ENCODE data around the gene EPHB1.

Gene EPHB1

DNA sequence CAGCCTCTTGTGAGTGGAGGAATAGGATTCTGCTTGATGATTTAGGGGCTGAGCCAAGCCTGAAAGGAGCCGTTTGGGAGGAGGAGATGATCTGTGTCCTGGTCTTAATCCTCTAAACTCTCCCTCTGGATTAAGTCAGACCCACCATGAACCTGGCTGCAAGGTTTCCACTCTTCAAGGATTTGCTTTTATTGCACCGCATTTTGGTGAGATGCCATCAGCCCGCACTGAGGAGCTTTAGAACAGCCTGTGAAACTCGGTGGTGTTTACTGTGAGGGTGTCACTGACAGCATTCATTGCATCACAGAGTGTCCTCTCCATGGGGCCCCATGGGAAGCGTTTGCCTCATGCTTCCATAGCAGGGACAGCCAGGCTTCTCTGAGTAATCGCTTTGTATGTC, 59.2 kb downstream of the EPHB1 start:
- DNase-seq = no peak

DNA sequence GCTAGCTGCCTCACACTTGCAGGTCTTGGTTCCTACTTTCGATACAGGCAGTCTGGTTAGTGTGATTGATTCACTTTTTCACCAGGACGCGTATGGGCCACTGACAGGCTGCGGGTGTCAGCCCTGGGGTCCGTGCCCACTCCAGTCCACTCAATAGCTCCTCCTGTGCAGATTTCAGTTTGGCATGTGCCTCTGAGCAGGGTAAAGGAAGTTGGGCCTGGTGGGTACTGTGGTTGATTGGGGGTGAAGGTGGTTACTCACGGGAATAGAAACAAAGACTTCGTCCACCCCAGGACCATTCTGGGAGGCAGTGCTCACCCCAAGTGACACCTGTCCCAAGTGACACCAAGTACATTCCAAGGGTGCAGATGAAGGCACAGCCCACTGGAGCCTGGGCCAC, 62.3 kb downstream of the EPHB1 start:
- DNase-seq = no peak

DNA sequence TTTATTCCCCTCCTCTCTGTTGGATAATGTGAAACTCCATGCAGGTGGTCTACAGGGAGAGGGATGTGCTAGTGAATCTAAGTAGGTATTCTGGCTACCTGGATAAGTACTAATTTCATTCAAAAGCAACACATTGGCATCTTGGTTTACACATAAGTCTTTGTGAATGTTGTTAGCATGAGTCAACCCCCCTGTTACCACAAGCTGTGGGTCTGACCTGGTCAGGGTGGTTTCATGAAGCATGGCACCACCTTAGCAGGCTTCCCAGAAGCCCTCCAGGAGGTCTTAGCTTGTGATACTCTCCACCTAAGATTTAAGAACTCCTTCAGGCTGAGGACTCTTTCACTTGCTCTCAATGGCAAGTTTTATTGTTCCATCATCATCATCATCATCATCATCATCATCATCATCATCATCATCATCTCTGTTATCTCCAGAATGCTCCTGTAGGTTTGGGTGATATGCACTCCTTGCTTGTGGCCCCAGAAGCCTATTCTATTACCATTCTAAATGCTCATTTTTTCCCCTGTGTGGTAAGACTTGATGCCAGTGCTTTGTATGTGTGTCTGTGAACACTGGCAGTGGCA, 62.8 kb downstream of the EPHB1 start:
- peak; percentile 44 for DNase-seq

DNA sequence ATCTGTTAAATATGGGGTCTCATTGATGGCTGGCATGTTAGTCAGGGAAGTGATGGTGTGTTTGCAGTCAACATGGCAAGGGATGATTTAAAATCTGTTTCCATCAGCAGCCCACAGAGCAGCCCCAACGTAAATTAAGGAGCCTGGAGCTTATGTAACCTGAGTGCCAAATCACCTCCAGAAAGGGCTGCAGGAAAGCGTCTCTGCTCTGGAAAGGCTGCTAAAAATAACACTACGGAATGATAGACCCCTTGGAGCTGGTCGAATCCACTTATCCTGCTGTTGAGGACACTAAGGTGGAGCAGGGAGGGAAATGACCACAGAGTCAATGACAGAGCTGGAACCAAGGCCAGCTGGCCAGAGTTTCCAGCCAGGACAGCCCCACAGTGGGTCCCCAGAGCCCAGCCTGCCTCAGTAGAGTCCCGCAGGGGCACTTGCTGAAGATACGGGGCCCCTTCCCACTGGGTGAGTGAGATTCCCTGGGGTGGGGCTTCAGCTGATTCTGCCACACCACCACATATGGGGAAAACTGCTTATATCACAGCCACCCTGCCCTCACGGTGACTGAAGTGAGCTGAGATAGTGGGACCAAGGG, 63.5 kb downstream of the EPHB1 start:
- no peak for DNase-seq

DNA sequence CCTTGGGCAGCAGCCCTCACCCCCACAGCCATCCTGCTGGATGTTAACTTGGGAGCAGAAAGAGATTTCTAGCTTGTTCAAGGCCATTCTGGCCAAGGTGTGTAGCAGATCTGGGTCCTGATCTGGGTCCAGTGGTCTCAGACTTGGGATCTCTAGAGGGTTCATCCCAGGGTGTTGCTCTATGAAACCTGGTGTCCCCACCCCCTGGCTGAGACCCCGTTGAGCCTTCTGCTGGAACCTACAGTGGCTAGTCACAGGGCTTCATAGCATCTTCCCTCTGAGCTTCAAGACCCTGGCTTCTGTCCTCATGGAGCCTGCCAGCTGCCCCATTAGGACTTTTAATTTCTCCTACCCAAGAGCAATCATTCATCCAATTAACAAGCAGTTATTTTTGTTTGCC, 64.3 kb downstream of the EPHB1 start:
- DNase-seq = no peak

DNA sequence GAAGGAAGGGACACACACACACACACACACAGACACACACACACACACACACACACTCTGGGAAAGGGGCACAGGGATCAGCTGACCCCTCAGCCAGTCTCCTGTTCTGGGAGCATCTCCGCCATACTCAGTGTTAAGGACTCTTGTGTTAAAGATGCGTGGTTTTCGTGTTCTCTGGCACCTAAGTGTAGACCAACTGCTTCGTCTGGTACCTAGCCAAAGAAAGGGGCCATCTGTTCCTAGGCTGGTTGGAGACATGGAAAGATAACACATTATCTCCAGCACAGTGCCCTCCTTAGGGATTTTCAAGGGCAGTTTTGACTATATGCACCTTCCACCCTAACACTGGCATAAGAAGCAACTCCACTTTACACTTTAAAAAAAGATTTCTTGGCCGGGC, 65.1 kb downstream of the EPHB1 start:
- no peak for DNase-seq

DNA sequence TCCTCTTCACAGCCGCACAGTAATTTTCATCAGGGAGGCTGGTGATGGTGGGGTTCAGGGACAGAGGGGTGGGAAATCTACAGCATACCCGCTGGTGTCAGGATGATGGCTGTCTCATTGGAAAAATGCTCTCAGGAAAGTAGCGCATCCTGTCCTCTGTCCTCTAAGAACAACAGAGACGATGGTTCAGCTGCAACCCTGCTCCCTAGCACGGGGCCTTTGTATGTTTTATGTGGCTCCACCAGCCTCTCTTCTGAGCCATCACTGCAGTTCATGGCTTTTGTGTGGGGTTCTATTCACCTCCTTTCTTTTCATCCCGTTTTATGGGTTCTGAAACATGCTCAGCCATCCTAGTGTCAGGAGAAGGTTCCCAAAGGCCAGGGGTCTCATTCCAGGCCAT, 68.9 kb downstream of the EPHB1 start:
- no peak for DNase-seq

DNA sequence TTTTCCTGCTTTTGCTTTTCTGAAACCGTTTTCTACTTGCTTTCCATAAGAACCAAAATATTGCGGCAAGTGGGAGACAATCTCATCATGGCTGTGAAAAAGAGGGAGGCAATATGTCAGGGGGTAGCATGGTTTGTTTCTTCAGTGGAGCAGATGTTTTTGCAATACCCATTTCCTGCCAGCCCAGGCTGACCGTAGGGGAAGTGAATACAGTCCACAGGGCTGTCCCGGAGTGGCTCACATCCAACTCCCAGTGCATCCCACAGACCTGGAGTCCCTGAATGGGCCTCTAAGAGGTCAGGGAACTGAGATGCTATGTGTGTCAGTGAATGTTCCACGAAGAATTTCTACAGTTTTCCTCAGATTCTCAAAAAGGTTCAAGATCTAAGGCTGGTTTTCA, 69.6 kb downstream of the EPHB1 start:
- DNase-seq = no peak

DNA sequence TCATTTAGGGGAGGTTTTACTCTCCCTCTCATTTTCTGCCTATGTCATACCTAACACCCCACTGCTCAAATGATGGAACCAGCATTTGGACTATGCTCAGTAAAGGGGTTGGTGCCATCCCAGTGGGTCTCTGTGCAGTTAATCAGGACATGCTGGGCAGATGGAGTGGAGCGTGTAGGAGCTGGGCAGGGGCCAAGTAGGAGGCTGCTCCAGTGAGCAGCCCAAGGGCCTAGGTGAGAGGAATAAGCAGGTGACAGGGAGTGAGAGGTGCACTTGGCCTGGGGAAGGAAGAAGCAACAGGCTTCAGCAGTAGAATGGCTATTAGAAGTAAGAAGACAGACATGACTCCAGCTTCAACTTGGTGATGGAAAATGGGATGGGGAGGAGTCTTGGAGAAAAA, 72.2 kb downstream of the EPHB1 start:
- no peak for DNase-seq

DNA sequence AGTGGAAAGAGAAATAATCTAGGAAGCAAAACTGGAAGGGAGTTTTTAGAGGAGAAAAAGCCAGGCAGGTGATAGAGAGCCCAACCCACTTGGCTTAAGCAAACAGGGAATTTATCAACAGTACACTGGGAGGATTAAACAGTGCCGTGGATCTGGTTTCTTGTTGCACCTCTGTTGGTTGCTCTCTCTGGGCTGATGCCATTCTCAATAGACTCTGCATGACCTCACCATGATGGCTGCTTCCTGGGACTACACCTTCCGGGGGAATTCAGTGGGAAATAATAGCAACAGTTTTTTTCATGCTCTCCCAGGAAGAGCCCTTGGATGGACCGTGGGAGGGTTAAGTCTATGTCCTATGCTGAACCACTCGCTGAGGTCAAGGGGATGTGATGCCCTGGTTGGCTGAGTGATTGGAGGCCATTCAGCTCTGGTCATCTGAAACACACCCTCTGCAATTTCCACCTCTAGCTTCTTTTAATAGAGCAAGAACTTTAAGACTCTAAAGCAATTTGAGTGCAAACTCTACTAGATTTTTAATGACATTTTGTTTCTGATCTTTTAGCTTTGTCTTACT, 74.2 kb downstream of the EPHB1 start:
- DNase-seq = no peak

DNA sequence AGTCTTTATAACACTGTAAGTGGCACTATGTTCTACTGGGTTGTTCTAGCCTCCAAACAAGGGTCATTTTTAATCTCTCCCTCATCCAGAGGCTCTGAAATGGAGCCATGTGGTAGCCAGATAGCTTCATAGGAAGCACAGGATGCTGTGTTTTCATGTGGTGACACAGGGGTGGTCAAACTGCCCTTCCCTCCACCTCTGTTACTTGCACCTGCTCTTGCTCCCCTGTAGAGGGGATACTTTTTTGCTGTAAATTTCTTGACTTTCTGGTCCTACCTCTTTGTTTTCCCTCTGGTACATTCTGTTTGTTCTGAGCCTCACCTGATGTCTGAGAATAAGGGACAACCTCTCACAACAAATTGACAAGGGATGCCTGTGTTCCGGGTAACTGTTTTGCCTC, 76.8 kb downstream of the EPHB1 start:
- no peak for DNase-seq

DNA sequence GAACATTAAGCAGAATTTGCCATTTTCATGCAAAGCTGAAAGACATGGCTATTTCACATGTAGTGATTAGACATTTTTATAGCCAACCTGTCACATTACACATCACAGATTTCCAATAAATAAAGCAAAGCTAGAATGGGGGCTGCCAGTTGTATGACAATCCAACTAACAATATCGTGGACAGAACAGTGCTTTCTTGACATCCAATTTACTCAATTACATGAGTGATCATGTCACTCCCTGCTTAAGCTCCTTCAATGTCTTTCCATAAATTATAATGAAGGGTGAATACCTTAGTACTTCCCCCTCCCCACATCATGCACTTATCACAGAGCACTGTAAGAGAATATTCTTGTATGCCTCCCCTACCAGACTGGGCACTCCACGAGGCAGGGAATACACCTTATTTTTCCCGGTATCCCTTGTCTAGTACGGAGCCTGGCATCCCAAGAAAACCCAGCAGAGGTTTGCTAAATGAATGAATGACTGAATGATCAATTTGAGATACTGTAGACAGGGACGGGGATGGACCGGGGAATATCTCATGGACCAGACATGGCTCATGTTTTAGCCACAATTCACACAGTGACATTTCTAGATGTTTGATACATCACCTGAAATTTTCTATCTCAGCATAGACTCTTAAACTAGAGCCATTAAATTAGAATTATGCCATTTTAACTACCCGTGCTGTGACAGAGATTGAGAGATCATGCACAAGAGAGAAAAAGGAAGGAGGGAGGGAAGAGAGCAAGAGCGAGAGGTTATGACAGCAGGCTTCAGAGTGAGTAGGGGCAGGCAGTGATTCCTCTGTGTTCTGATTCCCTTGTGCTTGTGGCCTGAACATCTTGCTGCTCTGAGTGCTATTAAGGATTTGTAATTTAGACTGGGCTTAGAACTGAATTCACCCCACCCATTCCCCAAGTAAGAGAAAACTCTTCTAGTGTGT, 77.7 kb downstream of the EPHB1 start:
- DNase-seq = no peak

DNA sequence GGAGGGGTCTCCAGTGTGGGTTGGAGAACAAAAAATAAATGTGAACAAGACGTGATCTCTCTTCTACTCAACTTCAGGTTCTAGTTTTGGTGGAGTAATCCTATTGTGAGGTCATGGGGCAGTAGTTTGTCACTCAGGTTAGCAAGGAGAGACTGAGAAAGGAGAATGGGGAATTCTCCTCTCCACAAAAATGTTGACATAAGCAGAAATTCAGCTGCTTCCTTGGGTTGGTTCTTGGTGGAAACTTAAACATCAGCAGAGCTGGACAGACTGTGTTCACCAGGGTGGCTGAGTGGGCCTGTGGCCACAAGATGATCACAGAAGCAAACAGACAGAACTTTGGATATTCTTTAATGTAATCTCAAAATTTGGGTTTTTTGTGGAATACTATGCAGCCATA, 78.7 kb downstream of the EPHB1 start:
- DNase-seq = no peak

DNA sequence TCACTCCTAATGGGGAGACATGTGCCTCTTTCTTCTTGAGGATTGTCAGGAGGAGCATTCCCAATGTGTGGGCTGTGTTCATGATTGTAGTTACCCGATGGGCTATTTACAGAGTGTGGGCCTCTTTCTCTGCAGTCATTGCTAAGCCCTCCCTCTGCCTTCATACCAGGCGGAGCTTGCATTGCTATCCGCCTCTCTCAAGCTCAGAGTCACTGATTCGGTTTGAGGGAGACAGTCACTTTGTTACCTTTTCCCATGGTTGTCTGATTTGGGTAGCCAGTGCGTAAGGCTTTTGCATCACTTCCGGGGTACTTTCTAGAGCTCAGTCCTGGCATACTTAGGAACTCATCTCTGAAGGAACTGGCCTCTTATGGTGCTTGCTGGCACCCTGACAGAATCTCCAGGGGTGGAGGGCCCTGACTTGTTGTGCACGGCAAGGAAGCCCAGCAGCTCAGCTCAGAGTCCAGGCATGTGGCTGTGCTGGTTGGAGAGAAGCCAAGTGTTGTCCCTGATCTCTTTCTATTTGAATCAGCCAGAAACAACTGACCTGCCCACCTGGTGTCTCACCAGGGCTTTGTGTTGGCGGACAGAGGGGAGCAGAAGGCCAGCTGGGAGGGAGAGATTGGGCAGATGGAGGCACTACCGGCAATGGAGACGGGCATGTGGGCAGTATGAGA, 79.8 kb downstream of the EPHB1 start:
- DNase-seq = no peak

DNA sequence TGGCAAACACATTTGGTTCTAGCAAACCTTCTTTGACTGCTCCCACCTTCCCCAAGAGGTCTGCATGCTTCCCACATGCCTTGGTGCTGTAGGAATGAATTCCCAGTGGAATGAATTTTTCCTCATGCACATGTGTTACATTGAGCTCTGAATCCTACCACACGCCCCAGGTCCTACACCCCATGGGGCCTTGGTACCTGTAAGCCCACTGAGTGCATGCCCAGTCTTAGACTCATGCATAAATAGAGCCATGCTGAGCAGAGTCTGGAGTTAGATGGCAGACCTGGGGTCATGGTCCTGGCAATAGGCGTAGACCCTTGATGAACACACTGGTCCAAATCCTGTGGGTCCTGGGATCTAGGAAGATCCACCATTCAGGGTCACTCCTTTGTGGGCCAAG, 81.8 kb downstream of the EPHB1 start:
- no peak for DNase-seq

DNA sequence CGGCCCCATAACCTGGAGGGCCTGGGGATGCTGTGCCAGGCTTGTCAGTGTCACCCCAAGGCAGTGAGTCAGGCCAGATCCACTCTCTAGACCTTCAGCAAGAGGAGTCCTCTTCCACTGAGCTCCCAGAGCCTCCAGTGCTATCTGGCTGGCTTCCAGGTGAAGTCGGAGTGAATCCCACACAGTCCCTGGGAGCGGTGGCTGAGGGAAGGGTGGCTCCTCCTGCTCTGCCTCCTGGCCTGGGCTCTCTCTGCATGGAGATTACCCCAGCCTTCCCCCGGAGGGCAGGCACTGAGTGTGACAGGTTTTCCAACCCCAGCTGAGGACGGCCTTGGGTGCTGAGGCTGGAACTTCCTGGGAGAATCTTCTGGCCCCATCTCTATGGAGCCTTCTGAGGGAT, 82.7 kb downstream of the EPHB1 start:
- no peak for DNase-seq

DNA sequence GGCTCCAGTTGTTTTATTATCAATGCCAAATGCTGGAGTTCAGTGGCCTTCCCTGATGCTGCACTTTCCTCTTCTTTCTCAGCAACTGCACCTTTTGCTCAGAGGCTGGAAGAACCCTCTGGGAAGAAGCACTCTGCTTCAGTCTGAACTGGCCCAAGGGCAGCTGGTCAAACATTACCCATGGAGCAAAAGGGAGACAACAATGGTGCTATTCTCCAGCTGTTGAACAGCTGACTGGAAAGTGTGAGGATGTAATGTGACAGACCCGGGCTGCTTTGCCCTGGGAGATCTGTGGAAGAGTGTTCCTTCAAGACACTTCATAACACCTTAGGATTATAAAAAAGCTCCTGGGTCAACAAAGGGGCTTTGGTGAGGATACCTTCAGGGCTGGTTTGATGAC, 84.9 kb downstream of the EPHB1 start:
- DNase-seq = no peak

DNA sequence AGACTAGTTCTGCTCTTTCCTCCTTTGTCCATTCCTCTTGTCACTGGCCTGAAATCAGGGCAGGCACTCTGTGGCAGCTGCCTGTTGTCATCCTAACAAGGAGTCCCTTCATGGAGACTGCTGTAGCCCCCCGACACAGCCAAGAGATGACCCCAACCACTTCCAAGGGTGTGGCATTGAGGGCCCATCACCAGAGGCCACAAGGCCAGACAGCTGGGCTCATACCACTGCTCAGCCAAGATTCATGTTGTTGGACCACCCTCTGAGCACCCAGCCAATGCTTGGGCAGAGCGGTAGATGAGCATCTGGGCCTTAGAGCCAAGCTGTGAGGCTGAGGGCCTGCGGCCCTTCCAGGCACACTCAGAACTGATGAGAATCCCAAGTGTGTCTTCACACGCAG, 85.4 kb downstream of the EPHB1 start:
- no peak for DNase-seq

DNA sequence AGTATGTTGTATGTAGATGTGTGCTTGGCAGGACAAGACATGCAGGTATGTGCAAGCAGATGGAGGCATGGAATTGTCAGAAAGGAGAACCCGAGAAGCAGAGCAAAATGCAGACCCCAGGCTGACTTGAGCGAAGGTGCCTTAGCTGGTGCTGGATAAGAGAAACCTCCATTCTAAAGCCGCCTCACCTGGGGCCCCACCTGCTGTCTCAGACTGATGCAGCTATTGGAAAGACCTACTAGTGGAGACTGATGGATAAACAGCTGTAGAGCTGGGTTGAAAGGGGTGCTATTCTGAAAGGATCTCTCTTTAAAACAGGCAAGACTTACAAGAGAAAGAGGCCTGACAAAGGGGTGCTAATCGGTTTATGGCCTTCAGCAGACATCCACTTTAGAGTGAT, 86.2 kb downstream of the EPHB1 start:
- no peak for DNase-seq

DNA sequence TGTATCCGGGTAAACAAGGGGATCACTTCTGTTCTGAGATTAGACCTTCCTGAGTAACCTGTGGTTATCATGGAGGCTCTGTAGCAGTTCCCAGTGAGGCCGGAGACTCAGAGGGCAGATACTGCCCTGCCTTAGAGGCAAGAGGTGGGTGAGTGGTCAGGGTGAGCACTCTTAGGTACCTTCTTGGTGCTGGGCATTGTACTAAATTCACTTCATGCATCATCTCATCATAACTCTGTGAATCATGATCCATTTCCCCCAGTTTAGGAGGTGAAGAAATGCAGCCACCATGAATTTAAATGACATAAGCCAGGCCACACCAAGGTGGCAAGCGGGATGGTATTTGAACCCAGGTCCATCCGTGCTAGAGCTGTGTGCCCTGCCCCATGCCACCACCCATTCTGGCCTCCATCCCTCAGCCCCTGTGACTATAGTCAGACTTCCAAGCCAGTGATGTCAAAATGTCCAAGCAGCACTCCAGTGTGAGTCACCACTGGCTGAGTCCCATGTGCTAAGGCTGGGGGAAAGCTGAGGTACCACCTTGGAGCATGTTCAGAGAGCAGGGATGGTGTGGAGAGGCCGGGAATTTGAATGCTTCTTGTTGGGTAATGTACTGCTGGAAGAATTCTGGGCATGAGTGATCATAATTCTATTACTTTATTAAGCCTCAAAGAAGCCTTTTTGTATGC, 88.8 kb downstream of the EPHB1 start:
- no peak for DNase-seq

DNA sequence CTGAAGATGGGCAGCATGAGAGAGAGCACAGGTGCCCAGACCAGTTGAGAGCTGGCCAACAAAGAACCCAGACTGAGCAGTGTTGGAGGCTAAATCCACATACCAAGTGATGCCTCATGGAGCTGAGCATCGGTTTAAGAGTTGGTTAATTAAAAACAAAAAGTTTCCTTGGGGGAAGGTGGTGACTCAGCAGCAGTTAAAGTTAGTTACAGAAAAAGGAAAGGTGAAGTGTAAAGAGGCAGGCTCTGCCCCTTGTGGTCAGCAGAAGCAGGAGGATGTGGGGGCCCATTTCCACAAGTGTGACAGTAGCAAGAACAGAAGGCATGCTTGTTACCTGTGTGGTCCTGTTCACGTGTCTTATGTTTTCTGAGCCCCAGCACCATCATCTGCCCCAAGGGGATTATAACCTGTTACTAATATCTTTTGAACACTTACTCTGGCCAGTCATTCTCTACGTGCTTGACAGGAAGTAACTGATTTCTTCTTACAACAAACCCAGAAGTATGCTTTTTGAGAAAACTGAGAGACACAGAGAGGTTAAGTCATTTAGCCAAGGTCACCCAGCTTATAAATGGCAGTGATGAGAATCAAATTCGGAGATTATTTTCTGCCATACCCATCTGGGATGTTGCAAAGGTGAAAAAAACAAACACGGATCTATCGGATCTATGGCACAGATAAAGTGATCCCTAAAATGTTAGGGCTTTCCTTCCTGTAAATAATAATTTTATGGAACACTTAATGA, 91.0 kb downstream of the EPHB1 start:
- peak; percentile 77 for DNase-seq

DNA sequence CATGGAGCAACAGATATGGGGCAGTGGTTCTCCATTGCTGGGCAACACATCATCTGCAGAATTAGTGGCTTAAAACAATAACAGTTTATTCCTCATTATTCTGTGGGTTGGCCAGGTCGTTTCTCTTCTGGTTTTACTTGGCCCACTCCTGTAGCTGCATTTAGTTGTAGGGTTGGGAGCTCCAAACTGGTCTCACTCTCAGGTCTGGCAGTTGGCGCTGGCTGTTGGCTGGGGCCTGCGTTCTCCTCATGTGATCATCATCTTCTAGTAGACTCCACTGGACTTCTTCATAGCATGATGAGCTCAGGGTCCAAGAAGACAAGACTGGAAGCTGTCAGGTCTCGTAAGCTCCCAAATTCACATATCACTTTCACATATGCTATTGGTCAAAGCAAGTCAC, 91.9 kb downstream of the EPHB1 start:
- DNase-seq = no peak

Measured in NK-92 treated with Interleukin-12 subunit alpha and Interleukin-12 subunit beta, amount 100 ng/mL, for 24 hours (cell line).